HG03575 (cell line): ENCODE measurements around the gene PDLIM7.

Source experiments
- ATAC-seq: cut with Tn5 transposase; IDR thresholded peaks from one replicate; pipeline ENCODE4 v1.9.1; 2021; ENCODE audit not compliant: unreplicated experiment, insufficient number of reproducible peaks, low FRiP score; ENCODE audit errors: extremely low read depth

The PDLIM7 gene

DNA sequence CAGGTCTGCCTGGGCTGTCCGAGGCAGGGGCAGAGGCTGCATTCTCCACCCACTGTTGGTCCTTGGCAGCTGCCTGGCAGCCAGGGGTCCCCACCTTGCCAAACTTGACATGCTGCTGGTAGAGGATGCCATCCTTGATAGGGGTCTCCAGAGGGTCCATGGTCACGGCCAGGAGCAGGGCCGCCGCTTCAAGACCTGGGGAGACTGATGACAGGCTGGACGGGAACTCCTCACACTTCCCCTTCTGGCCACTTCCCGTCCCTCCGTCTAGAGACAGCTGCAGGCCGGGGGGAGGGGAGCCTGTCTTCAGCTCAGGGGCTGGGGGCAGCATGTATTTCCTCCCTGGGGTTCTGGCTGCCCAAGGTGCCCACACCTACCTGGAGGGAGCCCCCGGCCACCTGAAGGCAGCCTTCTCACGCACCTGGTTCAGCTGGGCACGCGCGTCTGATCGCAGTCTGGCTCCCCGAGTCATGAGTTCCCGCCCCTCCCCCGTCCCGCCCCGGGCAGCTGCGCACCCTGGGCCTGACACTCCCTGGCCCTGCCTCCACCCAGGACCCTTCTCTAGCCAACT is 12.1 kb upstream of the PDLIM7 start, which contains the start of gene DOK3:
DOK3 (minus strand) TSS at position 446 of the 571 bp plus-strand sequence; CDS start at position 160, 286 bp downstream.
- no peak for ATAC-seq

DNA sequence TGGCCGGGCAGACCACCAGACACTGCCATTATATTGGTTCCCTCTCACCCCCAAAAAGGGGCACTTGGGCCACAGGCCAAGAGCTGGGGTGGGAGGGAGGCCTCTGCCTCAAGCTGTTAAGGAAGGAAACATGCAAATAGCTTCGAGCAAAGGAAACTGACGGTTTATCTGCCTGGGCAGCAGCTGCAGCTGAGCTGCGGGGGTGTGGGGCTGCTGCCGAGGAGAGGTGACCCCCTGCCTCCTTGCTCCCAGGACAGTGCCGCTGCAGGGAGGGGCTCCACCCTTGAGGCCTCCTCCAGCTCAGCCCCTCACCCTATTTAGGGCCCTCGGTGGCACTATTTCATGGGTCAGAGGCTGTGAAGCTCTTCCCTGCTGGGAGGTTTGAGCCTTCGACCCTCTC is 11.4 kb upstream of the PDLIM7 start:
- no peak for ATAC-seq

DNA sequence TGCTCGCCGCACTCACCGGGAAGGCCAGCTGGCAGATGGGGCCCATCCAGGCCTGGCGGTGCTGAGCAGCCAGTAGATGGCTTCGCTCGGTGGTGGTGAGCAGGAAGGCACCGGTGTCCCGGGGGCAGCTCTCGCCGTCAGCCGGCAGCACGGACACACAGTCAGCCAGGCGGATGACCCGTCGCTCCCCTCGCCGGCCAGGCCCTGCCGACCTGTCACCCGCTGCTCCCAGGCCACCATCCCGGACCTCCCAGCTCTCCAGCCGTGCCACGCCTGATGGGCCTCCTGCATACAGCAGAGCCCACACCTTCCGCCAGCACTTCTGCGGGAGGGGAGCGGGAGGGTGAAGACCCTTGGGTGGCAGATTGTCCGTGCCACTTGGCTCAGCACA is 10.8 kb upstream of the PDLIM7 start:
- ATAC-seq: no peak

DNA sequence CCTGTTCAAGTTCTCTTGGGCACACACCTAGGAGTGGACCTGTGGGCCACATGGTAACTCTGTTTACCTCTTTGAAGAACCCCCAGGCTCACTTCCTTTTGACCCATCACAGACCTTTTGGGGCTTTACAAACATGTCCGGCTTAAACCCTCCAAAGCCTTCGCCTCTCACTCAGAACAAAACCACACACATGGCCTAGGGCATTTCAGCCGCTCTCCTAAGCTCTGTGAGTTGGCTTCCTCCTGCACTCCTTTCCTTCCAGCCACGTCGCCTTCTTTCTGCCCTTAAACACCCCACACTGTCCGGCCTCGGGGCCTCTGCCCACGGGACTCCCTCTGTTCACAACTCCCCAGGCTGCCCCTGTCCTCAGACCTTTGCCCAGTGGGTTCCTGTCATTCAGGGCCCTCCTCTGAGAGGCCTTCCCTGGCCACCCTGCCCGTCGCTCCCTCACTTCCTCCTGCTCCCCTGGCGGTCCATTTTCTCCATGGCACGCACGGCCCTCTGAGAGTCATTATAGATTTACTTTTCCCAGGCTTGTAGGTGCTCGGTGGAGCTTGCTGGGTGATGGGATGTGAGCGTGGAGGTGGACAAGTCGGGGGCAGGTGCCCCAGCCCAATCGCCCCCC is 10.3 kb upstream of the PDLIM7 start:
- no peak for ATAC-seq

DNA sequence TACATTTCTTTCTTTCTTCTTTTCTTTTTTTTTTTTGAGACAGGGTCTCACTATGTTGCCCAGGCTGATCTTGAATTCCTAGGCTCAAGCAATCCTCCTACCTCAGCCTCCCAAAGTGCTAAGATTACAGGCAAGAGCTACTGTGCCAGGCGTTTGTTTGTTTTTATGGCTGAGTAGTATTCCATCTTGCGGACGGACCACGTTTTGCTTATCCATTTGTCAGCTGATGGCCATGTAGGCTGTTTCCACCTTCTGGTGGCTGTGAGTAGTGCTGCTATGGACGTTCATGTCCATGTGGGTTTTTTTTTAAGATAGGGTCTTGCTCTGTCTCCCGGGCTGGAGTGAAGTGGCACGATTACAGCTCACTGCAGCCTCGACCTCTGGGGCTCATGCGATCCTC is 9.8 kb upstream of the PDLIM7 start:
- ATAC-seq: no peak

DNA sequence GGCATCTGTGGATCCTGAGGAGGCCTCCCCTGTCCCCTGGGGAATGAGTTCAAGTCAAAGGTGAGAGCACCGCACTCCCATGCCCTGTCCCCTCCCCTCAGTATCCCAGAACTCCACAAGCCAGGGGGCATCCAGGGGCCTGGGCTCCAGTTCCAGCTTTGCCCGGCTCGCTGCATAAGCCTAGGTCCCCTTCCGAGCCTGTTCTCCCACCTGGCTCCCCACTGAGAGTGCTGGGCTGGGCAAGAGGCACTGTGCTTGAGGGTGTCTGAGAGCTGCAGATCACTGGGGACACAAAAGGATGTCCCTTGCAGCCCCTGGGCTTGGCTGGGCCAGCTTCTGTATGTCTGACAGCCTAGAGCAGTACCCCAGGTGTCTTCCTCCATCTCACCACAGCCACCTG is 7.7 kb upstream of the PDLIM7 start:
- ATAC-seq: no peak

DNA sequence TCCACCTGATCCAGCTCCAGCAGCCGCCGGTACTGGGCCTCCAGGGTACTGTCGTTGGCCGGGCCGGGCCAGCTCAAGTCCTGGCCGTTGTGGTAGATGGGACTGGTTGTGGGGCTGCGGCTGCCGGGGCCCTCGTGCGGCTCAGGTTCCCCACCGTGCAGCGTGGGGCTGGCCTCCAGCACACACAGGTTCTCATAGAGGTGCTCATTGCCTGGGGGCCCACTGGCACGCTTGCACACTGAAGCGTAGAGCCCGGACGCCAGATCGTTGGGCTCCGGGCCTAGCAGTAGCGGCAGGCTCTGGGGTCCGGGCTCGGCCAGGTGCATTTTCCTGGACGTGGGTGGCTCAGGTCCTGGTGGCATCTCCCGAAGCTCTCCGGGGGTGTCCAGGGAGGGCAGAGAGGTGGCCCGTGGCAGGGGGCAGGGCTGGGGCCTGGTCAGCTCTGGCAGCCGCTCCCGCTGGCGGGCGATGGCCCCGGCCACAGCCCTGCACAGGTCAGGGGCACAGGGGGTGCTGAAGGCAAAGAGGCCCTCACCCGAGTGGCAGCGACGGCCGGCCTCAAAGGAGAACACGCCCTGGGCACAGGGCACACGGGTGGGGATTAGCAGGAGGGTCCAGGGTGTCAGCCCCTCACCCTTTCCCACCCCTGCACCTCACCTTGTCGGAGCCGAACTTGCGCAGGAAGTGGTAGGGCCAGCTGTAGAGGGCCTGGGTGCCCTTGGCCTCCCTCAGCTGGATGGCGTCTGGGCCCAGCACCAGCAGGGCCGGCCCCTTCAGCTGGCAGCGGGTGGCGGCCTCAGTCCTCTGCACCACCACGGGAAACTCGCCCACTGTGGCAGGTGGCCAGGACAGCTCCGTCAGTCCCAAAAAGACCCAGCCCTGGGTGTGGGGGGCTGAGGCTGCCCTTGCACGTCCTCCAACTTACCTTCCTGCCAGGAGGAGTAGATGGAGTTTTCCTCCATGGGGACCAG is 7.0 kb upstream of the PDLIM7 start:
- ATAC-seq: no peak

DNA sequence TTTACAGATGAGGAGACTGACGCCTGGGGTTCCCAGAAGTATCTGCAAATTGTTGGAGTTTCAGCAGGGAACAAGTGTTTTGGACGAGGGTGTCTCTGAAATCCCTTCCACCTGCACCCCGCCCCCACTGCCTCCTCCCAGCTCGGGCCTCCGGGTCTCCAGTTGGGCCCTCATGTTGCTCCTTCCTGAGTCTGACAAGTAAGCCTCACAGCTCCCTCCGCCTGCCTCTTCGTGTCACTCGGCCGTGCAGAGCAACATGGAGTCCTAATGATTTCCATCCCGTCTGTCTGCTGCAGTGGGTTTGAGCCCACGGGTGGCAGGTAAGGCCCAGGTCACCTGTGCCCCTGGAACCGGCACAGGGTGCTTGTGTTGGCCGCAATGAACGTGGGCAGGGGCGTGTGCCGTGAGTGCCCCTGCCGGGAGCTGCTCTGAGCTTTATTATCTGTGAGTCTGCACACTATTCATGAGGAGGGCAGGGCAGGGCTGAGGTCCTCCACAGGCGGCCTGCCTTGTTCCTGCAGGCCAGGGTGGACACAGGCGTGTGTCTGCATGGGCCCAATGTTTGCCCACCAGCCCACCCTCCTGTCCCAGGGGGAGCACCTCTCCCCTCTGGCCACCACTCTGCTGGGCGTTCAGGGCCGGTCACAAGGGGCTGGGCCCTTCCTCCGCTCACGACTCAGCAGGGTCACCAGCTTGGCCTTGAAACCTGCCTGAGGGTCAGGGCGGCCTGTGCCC is 6.1 kb upstream of the PDLIM7 start:
- no peak for ATAC-seq

DNA sequence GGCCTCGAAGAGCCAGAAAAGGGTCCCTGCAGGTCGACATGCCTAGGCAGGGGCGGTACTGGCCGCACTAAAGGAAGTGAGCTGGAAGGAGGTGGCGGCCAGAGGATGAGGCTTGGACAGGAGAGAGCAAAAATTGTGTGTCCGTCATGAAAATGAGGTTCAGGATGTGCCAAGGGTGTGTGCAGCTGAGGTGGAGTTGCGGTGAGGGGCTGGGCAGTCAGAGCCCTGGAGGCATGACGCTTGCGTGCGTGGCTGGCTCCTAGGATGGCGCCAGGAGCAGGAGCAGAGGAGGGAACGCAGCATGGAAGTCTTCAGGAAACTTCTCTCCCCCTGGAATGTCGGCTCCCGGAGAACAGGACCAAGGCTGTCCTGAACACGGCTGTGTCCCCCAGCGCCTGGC is 5.5 kb upstream of the PDLIM7 start:
- ATAC-seq: no peak

DNA sequence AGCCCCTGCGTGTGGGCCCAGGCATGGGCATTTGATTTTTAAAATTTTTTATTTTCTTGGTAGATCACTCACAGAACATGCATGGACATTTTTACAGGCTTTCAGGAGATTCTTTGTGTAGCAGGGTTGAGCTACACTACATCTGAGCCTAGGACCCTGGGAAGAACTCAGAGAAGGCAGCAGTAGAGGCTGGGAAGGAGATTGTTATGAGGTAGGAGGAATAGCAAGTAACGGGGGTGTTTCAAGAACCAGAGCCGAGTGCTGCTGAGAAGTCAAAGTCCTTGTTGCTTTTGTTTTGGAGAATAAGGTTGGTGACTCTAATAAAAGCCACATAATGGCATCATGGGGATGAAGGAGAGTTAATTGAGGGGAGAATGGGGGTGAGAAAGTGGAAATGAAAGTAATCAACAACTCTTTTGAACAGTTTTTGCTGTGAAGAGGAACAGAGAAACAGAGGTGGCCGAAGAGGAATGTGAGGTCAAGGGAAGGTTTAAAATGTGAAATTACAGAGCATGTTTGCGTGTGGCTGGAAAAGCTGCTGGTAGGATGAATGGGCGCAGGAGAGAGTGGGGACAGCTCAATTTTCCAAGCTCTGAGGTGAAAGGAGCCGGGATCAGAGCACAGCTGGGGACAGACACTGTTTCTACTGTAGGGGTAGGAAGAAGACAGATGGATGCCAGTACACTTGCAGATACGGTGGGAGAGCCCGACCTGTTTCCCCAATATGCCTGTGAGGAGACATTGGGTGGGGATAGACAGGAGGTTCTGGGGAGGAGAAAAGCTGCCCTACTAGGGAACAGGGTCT is 4.7 kb upstream of the PDLIM7 start:
- no peak for ATAC-seq

DNA sequence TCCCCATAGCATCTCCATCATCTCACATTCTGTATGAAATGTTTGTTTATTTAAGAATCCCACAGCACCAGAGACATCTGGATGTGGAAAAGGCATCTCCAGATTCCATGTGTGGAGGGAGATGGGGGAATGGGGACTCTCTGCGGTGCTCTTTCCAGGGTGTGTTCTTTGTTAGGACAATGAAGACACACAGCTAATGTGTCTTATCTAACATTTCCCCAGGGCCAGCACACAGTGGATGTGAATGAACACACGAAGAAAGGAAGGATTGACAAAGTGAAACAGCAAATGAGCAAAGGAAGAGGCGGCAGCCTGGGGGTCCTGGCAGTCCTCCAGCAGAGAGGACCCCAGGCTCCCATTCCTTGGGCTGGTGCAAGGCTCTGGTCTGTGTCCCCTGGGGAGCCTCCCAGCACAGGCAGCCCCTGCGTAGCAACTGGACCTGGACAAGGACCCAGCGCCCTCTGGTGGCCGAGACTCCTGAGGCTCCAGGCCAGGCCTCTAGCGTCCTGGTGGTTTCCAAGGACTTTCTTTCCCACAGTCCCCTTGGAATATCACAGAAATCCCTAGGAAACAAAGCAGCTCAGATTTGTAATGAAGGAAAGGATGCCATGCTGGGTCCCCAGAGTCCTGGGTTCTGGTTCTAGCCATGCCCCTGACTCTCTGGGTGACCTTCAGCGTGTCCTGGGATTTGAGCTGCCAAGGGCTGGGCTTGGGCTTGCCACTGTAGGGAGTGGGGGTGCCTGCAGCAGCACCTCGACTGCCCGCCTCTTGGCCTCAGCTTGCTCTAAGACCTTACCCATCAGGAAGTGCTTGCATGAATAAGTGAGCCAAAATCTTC is 3.5 kb upstream of the PDLIM7 start:
- ATAC-seq: no peak

DNA sequence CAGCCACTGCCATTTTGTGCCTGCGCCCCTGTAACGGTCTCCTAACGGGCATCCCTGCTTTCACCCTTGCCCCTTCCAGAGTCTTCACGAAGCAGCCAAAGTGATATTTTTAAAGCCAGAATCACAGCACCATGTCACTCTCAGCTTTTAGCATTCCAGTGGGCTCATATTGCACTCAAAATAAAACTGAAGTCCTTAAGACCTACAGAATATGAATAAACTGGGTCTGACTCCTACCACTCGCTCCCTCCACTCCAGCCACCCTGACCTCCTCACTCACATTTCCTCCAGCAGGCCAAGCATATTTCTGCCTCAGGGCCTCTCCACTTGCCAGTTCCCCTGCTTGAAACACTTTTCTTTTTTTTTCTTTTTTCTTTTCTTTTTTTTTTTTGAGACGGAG is 2.4 kb upstream of the PDLIM7 start:
- ATAC-seq: no peak

DNA sequence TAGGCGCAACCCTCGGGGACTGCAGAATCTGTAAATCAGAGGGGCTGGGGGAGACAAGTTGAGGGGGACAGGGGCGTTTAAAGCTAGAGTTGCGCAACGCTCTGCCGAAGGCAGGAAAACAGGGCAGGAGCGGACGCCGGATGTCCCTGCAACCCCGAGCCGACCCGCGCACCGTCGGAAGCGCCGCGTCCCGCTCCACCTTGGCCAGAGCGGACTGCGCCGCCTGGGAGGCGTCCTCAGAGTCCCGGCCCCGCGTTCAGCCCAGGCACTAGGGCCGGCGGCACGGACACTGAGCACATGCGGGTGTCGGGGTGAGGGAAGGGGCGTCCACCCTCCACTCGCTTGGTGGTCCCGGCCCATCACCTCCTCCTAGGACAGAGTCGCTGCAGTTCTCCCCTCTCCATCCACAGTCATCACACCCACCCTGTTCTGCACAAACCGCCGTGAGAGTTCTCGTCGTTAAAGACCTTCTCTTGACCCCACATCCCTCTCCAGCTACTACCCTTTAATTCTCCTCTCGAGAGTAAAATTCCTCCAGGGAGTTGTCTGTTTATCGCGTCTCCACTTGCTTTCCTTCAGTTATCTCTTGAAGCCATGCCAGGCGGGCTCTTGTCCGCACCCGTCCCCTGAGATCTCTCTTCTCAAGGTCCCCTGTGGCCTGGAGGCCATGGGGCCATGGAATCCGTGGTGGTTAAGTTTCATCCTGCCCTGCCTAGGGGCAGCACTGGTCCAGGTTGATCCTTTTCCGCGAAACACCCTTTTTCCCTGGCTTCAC is 796 bp upstream of the PDLIM7 start:
- ATAC-seq: no peak

DNA sequence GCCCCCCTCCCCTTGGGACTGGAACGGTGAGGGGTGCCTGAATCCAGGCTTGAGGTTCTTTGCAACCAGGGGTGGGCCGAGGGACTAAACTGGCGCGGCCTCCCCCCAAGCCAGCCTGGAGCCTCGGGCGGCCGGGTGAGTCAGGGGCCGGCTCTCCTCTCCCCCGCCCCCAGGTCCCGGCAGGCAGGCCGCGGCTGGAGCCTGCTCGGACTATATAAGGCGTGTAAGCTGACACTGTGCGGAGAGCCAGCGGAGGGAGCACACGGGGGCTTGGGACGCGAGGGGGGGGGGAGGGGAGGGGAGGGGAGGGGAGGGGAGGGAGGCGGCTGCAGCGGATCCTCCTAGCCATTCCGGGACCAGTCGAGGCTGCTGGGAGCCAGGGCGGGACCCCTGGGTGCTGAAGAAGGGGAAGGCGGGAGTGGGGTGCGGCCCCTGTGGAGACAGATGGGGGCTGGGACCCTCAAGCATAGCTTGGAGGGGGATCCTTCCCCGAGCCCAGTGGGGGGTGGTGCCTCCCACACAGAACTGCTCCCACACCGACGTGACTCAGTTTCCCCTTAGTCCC is 595 bp downstream of the PDLIM7 start:
- ATAC-seq: no peak

DNA sequence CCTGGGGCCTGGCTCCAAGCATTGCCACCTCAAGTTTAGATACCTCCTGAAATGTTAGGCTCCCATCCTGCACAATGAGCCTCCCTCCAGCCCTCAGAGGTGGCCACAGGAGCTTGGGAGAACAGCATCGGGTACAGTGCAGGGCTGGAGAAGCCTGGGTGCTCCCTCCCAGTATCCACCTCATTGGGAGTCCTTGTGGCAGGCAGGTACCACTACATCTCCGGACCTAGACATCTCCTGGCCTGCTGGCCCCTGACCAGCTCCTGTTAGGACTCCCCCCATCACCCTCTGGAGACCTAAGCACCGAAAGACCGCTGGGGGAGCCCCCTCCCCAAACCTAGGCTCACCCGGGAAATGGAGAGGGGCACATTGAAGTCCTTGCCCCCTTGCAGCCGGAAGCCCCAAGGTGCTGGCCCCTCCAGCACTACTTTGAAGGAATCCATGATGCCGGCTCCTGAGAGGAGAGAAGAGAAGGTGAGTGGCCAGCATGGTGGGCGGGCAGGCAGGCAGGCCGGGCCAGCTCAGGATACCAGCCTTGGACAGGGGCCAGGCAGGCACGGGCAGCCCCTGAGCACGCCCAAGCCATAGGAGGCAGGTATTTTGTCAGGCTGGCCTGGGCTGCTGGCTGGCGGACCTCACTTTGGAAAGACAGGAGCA is 1.2 kb downstream of the PDLIM7 start:
- no peak for ATAC-seq

DNA sequence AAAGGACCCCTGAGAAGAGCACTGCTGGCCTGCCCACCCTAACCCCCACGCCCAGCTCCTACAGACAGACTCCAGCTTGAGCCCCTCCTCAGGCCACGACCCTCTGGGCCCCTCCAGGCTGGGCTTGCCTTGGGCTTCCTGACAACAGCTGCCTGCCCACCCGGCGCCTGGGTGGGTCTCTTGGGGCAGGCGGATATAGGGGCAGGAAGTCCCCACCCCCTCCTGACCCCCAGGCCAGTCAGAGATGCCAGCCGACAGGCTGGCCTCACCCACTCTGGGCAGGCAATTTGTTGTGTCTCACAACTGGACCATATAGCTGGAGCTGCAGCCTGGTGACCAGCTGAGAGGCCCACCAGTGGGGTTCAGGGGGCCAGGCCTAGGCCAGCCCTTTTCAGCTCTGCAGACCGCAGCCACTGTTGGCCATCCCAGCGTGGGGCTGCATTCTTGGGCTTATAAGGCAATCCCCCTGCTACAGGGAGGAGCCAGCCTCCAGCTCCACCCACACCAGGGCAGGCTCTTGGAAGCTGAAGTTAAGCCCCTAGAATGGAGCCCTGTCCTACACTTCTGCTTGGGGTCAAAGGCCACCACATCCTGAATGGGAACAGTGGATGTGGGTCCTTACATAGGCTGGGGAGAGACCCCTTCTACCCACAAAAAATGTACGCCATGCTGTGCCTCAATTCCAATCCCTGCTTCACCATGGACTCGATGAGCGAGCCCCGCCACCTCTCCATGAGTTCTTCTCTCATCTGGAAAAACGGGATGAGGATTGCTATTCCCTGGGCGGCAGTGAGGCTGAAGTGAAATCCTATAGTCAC is 2.0 kb downstream of the PDLIM7 start:
- no peak for ATAC-seq
